ENCODE data around the gene MAGEB1.

MAGEB1 gene

DNA sequence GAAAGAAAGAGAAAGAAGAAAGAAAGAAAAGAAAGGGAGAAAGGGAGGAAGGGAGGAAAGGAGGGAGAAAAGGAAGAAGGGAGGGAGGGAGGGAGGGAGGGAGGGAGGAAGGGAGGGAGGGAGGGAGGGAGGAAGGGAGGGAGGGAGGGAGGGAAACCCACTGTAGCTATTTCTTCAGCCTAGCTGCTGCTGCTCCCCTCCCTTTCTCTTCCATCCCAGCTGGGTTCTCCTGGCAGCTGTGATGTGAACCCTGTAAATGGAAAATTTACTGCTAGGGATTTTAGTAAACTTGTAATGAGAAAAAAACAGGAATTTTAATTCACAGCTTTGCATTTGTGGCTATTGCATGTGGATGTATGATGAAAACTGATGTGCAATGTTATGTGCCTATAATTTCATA, 54.3 kb downstream of the MAGEB1 start:
- no peak for DNase-seq

Measured in activated CD4-positive, alpha-beta T cell treated with anti-CD3 and anti-CD28 coated beads, Interleukin-2, amount 50 U/mL, for 16 hours (primary cell).